T-helper 22 cell (primary cell): ENCODE measurements around the gene STARD3.

Experiments used
- DNase-seq: peaks from one replicate; pipeline ENCODE4 v3.0.0-alpha.2; 2020; ENCODE audit warnings: low read depth

Gene STARD3

GRCh38 chr17:39660397-39661385, 23.7 kb downstream of the STARD3 start:
- DNase-seq, result no peak

GRCh38 chr17:39661744-39662541, 25.0 kb downstream of the STARD3 start:
- no peak for DNase-seq

- no peak for DNase-seq
Measured at GRCh38 chr17:39662551-39663339, 25.8 kb downstream of the STARD3 start.

- DNase-seq, result no peak
Measured at GRCh38 chr17:39663340-39663687, 26.4 kb downstream of the STARD3 start.

GRCh38 chr17:39663688-39664580, 27.0 kb downstream of the STARD3 start:
- DNase-seq, result no peak

- no peak for DNase-seq
Measured at GRCh38 chr17:39664581-39665561, 27.9 kb downstream of the STARD3 start, which contains the start of gene TCAP. TCAP (plus strand) TSS chr17:39665349; CDS start chr17:39665360, 11 bp downstream.

- no peak for DNase-seq
Measured at GRCh38 chr17:39665642-39666224, 28.8 kb downstream of the STARD3 start.

GRCh38 chr17:39666231-39666600, 29.3 kb downstream of the STARD3 start:
- DNase-seq, result no peak

GRCh38 chr17:39666601-39667261, 29.8 kb downstream of the STARD3 start:
- DNase-seq, result no peak

GRCh38 chr17:39667262-39667944, 30.5 kb downstream of the STARD3 start:
- no peak for DNase-seq

GRCh38 chr17:39667945-39668924, 31.3 kb downstream of the STARD3 start, which contains the start of gene PNMT:
PNMT (plus strand) TSS chr17:39668453; CDS start chr17:39668476, 23 bp downstream.
- no peak for DNase-seq

- no peak for DNase-seq
Measured at GRCh38 chr17:39669897-39670735, 33.2 kb downstream of the STARD3 start.

- DNase-seq, result no peak
Measured at GRCh38 chr17:39670746-39671145, 33.8 kb downstream of the STARD3 start.

- DNase-seq, result no peak
Measured at GRCh38 chr17:39671651-39672521, 34.9 kb downstream of the STARD3 start.
